Endodermal cell (in vitro differentiated cells): ENCODE measurements around the gene ACKR1. TPM values are rescaled to one million over a fixed set of nuclear protein-coding genes. Genes with fewer than 3 reads are reported as not detected.
A peak's percentile ranks its signal among the peaks of the same experiment; 100 is the strongest.

Source experiments
- DNase-seq: peaks from one replicate; pipeline ENCODE4 v3.0.0-alpha.2; 2017
- H3K27ac ChIP-seq: 2 replicates; pipeline ENCODE4 v1.5.1; 2013; ENCODE audit warnings: mild to moderate bottlenecking, low read depth, low read length, moderate library complexity
- H3K27me3 ChIP-seq: 2 replicates; pipeline ENCODE4 v1.6.1; 2013; ENCODE audit warnings: mild to moderate bottlenecking, low read length, moderate library complexity; ENCODE audit not compliant: insufficient read depth, control insufficient read depth, poor library complexity, severe bottlenecking
- H3K36me3 ChIP-seq: 2 replicates; pipeline ENCODE4 v1.7.0; 2013; ENCODE audit warnings: mild to moderate bottlenecking, low read length, moderate library complexity; ENCODE audit not compliant: control insufficient read depth, insufficient read depth
- H3K4me1 ChIP-seq: one replicate; pipeline ENCODE4 v1.7.0; 2013; ENCODE audit warnings: low read length; ENCODE audit not compliant: control insufficient read depth, insufficient read depth
- H3K4me3 ChIP-seq: 2 replicates; pipeline ENCODE4 v1.5.1; 2013; ENCODE audit warnings: mild to moderate bottlenecking, low read length, moderate library complexity
- H3K9ac ChIP-seq: 2 replicates; pipeline ENCODE4 v1.6.1; 2013; ENCODE audit warnings: mild to moderate bottlenecking, low read length, moderate library complexity; ENCODE audit not compliant: poor library complexity, severe bottlenecking; ENCODE audit errors: extremely low read depth
- H3K9me3 ChIP-seq: 2 replicates; pipeline ENCODE4 v1.6.1; 2013; ENCODE audit warnings: mild to moderate bottlenecking, low read length, moderate library complexity; ENCODE audit not compliant: control insufficient read depth
- H3K27ac Mint-ChIP-seq: 2 replicates; pipeline ENCODE4 v1.8.0; 2020; ENCODE audit warnings: mixed read lengths
- H3K27me3 Mint-ChIP-seq: 2 replicates; pipeline ENCODE4 v1.8.0; 2021; ENCODE audit warnings: mild to moderate bottlenecking, mixed read lengths; ENCODE audit not compliant: insufficient read depth
- H3K36me3 Mint-ChIP-seq: 2 replicates; pipeline ENCODE4 v1.8.0; 2020; ENCODE audit warnings: low read depth, mixed read lengths
- H3K4me1 Mint-ChIP-seq: 2 replicates; pipeline ENCODE4 v1.8.0; 2020; ENCODE audit warnings: mixed read lengths
- H3K4me3 Mint-ChIP-seq: 2 replicates; pipeline ENCODE4 v1.8.0; 2020; ENCODE audit warnings: mild to moderate bottlenecking, moderate library complexity, mixed read lengths
- H3K9me3 Mint-ChIP-seq: 2 replicates; pipeline ENCODE4 v1.8.0; 2020; ENCODE audit warnings: mild to moderate bottlenecking, mixed read lengths
- CTCF ChIP-seq: fragments of 200-600 bp; sonication (generic); conservative IDR thresholded peaks from 2 replicates; pipeline ENCODE4 v1.5.0; 2021; ENCODE audit warnings: antibody characterized with exemption, mild to moderate bottlenecking
- WGBS, 2 experiments: methylation state at CpG; one replicate each; pipeline versions ENCODE4 v1.1.5 to v1.1.7; 2013; ENCODE audit warnings: missing lambda C conversion rate in 2 of 2, mixed read lengths in 1 of 2; ENCODE audit not compliant: insufficient coverage in 1 of 2, insufficient read length in 1 of 2; 5-methylcytosine and 5-hydroxymethylcytosine counted together
- total RNA-seq, 2 donors: library from RNA; stranded (reverse); fragmentation: NEBNext Ultra II Directional in 1 of 2; extraction: Animal tissue kit (Norgen Biotek cat#: 25700) in 1 of 2; gene quantifications; 2 replicates in 1 of 2; 3 replicates in 1 of 2; pipeline ENCODE4 v1.2.1, GENCODE V29; 2021

Gene ACKR1
- total RNA-seq, 2 donors from 2014 or later: not detected

DNA sequence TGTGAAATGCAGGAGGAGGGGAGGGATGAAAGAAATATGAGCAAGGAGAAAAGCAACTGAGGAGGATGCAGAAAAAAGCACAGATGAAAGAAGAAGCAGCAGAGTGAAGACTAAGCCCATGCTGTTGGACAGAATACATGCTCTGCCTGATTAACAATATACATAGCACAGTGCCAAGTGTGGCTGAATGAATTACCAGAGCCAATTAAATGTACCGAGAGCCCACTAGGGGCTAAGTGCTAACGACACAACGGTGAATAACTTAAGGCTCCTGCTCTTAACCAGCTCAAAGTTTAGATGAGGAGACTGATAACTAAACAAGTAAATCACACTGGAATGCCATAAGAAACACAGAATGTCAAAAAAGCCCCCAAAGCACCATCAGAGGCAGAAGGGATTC, 17.6 kb upstream of the ACKR1 start:
- Mint-ChIP-seq H3K4me1 (peaks cover 34% of the 10 kb centered on the region), H3K27me3 (peaks cover 11% of the 10 kb centered on the region), H3K9me3 (no peaks in the 10 kb centered on the region), H3K27ac (no peak overlapping the region), H3K36me3 (no peaks in the 10 kb centered on the region), H3K4me3 (peak overlapping the region; percentile 73)
- no peaks in the 10 kb centered on the region for H3K27me3 ChIP-seq
- peak; percentile 54 for TF ChIP-seq CTCF
- no peaks in the 10 kb centered on the region for H3K36me3 ChIP-seq
- no peak for DNase-seq
- H3K9ac ChIP-seq: no peak overlapping the region
- no peak overlapping the region for H3K27ac ChIP-seq
- H3K4me1 ChIP-seq: no peaks in the 10 kb centered on the region
- WGBS, 2 experiments: 12 to 20% methylated on average over 3 of the region's 3 CpGs
- H3K9me3 ChIP-seq: no peaks in the 10 kb centered on the region
- H3K4me3 ChIP-seq: peak overlapping the region; percentile 86

DNA sequence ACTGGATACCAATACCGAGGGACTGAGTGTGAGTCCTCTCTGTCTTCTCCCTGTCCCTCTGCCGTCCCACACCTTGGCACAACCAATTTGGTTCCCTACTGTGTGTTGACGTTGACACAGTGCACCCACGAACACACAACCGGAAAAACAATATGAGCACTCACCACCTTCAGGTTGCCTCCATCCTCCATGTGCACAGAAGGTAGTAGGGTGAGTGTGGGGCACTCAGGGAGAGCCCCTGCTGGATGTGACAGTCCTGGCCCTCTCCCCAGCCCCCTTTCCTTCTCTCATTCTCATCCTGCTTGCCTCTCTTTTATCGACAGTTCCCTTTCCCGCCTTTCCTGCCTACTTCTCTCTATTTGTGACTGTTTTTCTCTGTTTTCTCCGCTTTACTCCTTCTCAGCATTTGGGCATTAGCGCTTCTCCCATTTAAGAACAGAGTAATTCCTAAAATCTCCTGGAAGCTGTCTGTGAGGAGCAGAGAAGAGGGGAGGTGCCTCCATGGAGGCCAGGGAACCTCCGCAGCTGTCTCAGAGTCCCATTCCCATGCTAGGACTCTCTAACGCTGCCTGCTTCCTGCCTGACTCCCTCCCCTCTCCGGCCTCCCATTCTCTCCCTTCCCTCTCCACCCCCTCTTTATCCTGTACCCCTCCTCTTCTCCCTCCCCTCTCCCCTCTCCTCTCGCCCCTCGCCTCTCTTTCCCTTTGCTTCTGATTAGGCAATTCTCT, 16.9 kb upstream of the ACKR1 start:
- no peaks in the 10 kb centered on the region for H3K36me3 Mint-ChIP-seq
- Histone ChIP-seq H3K27me3 (no peaks in the 10 kb centered on the region), H3K9me3 (no peaks in the 10 kb centered on the region), H3K4me1 (no peaks in the 10 kb centered on the region), H3K9ac (peak overlapping the region; percentile 41), H3K4me3 (peak overlapping the region; percentile 86), H3K36me3 (no peaks in the 10 kb centered on the region), H3K27ac (peak overlapping the region; percentile 79)
- no peaks in the 10 kb centered on the region for H3K9me3 Mint-ChIP-seq
- peak; percentile 62 for DNase-seq
- TF ChIP-seq CTCF: no peak
- peaks cover 34% of the 10 kb centered on the region for H3K4me1 Mint-ChIP-seq
- H3K27me3 Mint-ChIP-seq: peaks cover 11% of the 10 kb centered on the region
- H3K27ac Mint-ChIP-seq: peak overlapping the region; percentile 92
- 2 to 9% methylated on average over 6 to 14 of the region's 14 CpGs for WGBS, 2 experiments
- peak overlapping the region; percentile 73 for H3K4me3 Mint-ChIP-seq

DNA sequence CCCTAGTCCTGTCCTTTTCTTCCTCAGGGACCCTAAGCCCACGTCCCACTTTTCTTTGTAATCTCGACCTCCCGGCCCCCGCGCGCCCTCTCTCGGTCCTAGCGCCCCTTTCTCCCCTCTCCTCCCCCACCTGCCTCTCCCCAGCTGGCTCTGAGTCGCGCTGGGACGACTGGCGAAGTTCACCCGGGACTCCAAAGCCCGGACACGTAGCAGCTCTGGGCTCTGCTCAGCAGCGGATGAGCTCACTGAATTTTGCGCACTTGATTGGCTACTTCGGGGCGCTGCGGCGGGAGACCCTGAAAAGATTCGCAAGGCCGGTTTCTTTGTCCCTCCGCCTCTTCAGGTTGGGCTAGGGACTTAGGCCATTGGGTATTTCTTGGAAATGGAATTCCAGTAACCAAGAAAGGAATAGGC, 16.3 kb upstream of the ACKR1 start:
- H3K27ac ChIP-seq: peak overlapping the region; percentile 79
- no peaks in the 10 kb centered on the region for H3K36me3 ChIP-seq
- H3K27me3 ChIP-seq: no peaks in the 10 kb centered on the region
- peak overlapping the region; percentile 41 for H3K9ac ChIP-seq
- Mint-ChIP-seq H3K27me3 (peaks cover 11% of the 10 kb centered on the region), H3K27ac (peak overlapping the region; percentile 92), H3K36me3 (no peaks in the 10 kb centered on the region), H3K4me1 (peaks cover 30% of the 10 kb centered on the region), H3K9me3 (no peaks in the 10 kb centered on the region), H3K4me3 (peak overlapping the region; percentile 73)
- H3K4me3 ChIP-seq: peak overlapping the region; percentile 86
- TF ChIP-seq CTCF: no peak
- no peaks in the 10 kb centered on the region for H3K9me3 ChIP-seq
- peak; percentile 96 for DNase-seq
- H3K4me1 ChIP-seq: no peaks in the 10 kb centered on the region
- WGBS, 2 experiments: 2 to 8% methylated on average over 5 to 24 of the region's 24 CpGs
